ENCODE data around the gene SMPD1.

SMPD1 gene

DNA sequence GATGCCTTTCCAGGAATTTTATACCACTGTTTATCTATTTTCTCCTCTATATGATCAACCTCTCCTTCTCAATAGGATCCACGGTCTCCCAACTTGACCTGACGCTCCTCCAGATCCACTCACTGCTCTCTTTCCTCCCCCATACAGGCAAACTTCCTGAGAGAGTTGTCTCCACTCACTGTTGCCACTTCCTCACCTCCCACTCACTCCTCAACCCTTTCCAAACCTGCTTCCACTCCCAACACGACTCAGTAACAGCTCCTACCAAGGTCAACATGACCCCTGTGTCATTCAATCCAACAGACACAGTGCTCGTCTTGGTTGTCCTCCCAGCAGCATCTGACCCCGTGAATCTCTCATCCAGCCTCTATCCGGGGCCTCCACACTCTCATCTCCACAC is 25.5 kb downstream of the SMPD1 start:
- no peak for DNase-seq

DNA sequence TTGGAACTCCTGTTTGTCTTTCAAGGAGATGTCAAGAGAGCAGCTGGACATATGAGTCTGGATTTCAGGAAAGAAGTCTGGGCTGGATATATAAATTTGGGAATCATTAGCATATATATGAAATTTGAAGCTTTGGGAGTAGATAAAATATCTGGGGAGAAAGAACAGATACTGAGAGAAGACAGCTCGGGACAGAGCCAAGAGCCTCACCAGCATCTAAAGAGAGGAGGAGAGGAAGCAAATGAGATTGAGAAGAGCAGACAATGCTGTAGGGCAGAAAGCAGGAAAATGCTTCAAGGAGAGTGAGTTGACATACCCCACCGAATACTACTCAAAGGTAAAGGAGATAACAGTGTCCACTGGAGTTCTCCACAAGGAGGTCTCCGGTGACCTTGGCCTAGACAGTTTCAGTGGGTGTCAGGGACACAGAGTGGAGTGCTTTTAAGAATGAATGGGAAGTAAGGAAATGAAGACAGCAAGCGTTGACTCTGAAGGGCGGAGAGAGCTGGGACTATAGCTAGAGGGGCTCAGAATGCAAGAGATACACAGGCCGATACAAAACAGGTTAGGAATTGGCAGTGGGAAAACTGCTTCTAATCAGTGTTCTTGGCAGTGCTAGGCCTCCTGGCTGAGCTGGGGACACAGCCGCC is 27.8 kb downstream of the SMPD1 start:
- DNase-seq: no peak

DNA sequence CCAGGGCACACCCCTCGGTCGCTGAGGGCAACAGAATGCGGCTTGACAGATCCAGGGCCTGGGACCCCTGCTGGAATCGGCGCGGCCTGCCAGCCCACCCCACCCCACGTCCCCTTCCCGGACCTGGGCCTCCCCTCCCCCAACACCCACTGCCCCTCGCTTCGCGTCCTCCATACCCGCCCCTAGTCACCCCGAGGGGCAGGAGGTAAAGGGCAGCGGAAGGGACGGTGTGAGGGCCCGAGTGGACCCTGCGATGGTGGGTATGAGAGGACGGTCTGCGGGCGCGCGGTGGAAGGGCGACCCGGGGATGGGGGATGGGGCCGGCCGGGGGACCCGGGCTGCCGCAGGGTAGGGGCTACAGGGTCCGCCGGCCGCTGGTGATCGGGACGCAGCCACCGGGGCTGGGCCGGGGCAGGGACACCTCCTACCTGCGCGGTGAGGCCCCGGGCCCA is 28.3 kb downstream of the SMPD1 start:
- no peak for DNase-seq

DNA sequence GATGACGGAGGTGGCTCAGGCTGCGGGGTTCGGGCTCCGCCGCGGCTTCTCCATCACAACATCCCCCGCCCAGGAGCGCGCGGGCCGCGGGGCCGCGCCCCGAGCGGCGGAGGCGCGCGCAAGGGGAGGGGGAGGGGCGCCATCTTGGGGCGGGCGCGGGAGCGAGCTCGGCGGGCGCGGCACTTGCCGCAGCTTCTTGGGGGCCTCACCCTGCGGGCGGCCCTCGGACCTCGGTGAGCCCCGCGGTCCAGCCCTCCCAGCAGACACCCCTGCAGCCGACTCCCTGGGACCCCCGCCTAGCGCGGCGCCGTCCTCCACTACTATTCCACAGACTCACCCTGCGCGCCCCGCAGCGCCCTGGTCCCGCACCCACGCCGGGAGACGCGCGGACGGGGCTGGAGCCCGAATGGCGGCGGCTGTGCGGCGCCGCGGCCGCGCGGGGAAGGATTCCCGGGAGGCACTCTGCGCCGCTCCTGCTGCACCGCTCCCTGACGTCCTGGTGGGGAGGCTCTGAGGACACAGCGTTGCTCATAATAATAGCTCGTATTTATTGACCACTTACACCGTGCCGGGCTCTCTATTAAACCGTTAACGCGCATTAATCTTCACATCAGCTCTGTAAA is 28.8 kb downstream of the SMPD1 start, which contains the start of gene APBB1:
TSS of gene APBB1 (minus strand) at position 86 of the 623 bp plus-strand sequence. CDS start 7,747 bp downstream, outside the sequence.
- no peak for DNase-seq

DNA sequence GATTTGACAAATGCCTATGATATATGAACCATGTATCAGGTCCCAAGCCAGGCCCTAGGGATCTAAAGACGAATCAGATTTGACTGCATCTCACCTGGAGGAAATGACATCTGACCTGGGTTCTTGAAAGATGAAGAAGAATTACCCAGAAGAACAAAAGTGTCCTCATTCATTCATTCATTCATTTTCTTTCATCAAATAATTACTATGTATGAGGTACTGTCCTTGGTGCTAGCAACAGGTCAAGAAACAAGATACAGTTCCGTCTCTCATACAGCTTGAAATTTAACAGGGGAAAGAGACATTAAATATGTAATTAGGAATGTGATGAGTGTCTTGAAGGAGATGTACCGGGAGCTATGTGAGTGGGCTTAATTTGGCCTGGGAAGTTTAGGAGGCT is 30.4 kb downstream of the SMPD1 start:
- no peak for DNase-seq

DNA sequence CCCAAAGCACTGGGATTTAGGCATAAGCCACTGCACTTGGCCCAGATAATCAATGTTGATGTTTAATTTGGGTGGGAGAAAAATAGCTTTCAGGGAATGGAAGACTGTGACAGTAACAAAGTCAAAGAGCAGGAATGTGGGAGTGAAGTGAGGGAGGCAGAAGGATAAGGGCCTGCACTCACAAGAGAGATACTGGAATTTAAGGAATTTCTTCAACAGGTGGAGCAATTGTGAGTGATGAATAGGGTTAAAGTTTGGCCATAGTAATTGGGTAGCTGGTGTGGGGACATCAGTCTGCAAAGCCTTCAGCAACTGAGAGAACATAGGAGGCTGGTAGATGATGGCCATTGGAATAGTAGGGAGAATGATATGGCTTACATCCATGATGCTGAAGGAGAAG is 37.2 kb downstream of the SMPD1 start:
- DNase-seq: no peak

DNA sequence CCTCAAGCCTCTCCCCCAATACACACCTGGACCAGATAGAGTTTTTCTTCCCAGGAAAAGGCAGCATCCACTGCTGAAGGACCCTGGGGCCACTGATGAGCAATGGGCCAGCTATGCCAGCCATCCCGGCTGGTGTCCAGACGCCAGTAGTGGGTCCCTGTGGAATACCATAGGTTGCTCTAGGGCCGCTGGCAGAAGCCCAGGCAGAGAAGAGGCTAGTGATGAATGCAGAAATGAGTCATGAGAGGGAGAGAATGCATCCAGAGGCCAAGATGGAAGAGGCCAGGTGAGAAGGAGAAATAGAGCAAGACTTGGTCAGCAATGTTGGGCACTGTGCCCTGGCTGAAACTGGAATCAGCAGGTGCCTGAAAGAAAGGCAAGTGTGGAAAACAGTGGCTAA is 41.6 kb downstream of the SMPD1 start:
- no peak for DNase-seq

DNA sequence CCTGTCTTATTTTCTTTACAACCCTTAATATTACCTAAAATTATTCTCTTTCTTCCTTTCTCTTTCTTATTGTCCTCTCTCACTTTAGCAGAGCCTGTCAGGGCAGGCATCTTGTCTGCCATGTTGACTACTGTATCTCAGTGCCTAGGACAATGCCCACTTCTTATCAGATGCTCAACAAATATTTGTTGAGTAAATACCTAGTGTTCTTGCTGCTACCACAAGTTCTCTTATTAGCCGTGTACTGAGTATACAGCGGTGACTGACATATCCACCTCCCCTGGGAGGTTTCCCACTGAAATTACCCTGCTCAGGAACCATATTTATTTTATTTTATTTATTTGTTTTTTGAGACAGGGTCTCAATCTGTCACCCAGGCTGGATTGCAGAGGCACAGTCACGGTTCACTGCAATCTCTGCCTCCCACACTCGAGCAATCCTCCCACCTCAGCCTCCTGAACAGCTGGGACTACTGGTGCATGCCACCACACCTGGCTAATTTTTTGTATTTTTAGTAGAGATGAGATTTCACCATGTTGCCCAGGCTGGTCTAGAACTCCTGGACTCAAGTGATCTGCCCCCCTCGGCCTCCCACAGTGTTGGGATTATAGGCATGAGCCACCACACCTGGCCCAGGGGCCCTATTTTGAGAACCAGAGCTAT is 43.9 kb downstream of the SMPD1 start:
- no peak for DNase-seq

DNA sequence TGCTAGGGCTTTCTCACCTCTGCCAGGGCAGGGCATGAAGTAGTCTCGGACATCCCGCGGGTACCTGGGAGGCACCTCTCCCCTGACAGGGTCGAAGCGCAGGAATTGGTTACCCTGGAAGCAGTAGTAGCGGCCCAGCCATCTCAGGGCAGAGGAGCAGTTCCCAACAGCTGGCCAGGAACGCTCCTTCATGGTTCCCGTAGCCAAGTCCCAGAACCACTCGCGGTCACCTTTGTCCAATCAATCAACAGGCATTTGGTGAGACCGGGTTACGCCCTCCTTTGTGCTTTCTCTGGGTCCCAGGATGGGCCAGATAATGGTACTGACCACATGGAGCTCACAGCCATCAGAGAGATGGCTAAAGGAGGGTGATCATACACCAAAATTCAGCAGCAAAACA is 47.1 kb downstream of the SMPD1 start:
- no peak for DNase-seq

DNA sequence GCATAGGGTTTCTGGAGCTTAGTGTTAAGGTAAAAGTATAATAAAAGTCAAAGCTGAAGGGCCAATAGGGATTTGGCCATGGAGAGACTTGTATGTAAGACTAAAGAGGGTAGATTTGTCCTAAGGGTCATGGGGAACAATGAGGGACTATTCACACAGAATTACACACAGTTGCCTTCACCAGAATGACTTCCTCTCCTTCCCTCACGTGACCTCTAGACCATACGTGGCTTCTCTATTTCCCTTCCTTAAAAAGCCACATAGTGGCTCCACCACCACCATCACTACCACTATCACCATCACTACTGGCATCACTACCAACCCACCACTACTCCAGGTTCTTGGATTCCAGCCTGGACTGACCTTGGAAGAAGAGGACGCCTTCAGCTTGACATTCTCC is 47.7 kb downstream of the SMPD1 start:
- DNase-seq: no peak

DNA sequence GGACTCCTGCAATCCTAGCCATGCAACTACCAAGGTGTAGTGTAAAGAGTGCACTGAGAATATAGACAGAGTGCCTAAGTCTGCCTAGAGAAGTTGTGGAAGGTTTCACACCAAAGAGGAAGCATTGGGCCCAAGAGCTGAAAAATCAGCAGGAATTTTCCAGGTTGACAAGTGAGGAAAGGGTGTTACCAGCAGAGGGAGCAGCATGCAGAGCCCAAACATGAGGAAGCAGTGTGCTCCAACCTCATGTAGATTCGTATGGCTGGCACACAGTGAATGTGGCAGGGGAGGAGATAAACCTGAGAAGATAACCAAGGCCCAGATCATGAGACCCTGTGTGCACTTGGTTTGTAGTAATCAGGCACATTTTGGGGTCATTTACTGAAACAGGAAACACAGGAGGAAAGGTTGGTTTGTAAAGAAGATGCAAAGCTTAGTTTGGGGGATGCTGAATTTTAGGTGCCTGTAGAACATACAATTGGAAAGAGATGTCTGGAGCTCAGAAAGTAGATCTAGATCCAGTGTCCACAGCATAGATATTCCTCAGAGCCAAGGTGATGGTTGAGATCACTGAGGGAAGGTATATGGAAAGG is 48.8 kb downstream of the SMPD1 start:
- DNase-seq: no peak

DNA sequence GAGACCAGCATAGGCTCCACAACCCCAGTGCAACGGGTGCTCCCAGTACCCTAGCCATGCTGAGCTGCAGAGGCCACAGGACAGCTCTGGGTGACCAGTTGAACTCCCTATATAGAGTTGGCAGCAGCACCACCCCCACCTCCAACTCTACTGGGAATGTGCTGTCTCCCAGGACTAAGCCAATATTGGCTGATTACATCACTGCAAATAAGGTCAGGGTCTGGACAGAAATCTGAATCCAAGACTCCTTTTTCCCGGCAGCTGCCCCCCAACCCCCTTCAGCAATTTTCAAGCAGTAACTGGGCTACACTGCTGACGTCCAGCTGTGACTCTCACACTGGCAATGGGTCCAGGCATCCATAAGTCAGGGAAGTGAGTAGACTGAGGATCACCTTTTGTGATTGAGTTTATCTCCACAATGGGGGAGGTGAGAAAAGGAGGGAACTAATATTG is 50.7 kb downstream of the SMPD1 start, which contains the start of gene HPX:
TSS of gene HPX (minus strand) at position 82 of the 453 bp plus-strand sequence. CDS start at position 58, 24 bp downstream.
- no peak for DNase-seq

DNA sequence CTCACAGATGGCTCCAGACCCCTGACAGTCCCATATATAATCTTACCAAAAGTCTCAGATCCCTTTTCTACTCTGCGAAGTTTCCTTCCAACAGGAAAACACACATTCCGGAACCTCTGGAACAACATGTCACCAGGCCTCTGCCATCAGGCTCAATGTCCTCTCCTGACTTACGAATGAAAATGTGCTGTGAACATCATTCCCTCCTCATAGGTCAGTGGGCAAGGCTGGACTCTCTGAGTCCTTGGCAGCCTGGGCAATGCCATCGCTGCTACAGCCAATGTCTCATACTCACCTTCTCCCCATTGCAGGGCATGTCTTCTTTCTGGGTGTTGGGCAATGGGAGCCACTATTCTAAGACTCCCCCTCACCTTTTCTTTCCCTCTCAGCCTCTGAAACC is 52.2 kb downstream of the SMPD1 start:
- DNase-seq: no peak

DNA sequence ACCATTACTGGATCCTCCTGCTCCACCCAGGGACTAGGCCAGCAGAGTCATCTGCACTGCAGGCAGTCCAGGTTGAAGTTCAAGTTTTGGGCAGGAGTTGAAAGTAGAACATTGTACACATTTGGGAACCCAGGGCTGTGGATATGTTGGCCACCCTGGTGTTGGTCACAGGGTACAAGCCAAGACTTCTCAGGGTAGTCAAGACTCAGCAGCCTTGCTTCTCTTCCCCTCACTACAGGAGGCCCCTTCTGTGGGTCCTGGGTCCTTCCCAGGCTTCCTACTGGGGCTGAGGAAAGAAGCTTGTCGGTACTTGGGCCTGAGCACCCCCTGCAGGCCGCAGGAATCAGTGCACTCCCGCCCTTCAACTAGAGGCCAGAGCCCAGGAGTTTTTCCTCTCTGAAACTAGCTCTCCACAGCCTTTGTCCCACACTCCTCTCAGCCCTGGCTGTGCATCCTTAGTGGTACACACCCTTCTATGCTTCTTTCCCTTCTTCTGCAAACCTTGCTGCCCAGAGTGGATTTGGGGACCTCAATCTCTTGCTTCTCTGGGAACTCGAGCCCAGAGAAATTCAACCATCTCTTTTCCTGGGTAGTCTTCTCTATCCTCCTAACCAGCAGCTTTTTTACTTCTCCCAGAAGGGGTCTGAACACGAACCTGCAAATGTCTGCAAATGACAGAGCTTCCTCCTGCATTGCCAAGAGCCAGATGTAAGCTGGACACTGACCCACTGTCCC is 53.2 kb downstream of the SMPD1 start:
- DNase-seq: no peak

Measured in SIG-M5 (cell line).